Measurements from ENCODE around the gene DNAH17. TPM values are rescaled to one million over a fixed set of nuclear protein-coding genes. Genes with fewer than 3 reads are reported as not detected.

The DNAH17 gene
- total RNA-seq, 2 donors from 2014 or later: 0.58 to 1.4 TPM

DNA sequence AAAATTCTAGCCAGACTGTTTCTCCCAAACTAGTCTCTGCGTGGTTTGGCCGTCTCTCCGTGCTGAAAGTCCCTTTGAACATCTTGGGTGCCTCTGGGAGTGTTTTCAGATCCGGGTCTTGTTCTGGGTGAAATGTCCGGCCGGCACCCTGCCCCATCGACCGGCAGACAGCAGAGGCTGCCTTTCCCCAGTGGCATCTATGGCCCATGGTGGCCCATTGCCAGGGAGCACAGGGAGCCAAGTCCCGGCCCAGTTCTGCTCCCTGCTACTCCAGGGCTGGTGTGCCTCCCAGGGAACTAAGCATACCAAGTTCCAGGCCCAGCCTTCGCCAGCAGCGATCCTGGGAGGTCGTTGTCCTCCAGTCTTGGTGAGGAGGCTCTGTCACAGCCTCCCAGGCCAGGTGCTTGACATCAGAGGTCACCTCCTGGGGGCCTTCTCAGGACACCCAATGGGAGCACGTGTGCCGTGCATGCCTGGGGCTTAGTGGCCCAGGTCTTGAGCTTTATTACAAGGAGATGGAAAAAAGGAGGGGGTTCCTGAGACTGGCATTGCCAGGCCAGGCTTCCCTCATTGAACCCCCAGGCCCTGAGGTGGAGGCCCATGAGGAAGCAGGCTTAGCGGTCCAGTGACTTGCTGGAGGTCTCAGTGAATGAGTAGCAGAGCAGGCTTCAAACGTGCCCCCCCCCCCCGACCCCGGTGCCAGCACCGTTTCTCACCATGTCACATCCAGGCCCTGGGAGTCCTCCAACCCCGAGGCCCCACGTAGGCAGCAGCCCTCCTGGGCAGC lies 144.8 kb downstream of the DNAH17 start:
- ATAC-seq (no peak), DNase-seq (ENCODE audit: low spot score in 2 of 2) (no peak)
- peak overlapping the region in 1 of 2 donors; percentile 79 for H3K27ac Mint-ChIP-seq
- no peaks in the 10 kb centered on the region for H3K9me3 Mint-ChIP-seq
- peaks cover 0 to 5% of the 10 kb centered on the region in 2 donors for H3K36me3 Mint-ChIP-seq

DNA sequence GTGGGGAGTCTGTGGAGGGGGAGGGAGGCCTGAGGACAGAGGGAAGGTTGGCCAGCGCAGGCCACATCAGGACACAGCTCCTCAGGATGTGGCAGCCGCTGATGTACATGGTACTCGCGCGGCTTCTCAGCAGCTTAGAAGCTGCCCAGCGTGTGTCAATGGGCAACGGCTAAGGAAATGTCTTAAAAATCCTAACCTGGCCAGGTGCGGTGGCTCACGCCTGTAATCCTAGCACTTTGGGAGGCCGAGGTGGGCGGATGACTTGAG lies 145.6 kb downstream of the DNAH17 start:
- no peak for DNase-seq (ENCODE audit: low spot score in 2 of 2)
- Mint-ChIP-seq H3K9me3 (no peaks in the 10 kb centered on the region), H3K27ac (peak overlapping the region in 1 of 2 donors; percentile 40), H3K36me3 (peaks cover 0 to 10% of the 10 kb centered on the region in 2 donors)
- no peak for ATAC-seq

DNA sequence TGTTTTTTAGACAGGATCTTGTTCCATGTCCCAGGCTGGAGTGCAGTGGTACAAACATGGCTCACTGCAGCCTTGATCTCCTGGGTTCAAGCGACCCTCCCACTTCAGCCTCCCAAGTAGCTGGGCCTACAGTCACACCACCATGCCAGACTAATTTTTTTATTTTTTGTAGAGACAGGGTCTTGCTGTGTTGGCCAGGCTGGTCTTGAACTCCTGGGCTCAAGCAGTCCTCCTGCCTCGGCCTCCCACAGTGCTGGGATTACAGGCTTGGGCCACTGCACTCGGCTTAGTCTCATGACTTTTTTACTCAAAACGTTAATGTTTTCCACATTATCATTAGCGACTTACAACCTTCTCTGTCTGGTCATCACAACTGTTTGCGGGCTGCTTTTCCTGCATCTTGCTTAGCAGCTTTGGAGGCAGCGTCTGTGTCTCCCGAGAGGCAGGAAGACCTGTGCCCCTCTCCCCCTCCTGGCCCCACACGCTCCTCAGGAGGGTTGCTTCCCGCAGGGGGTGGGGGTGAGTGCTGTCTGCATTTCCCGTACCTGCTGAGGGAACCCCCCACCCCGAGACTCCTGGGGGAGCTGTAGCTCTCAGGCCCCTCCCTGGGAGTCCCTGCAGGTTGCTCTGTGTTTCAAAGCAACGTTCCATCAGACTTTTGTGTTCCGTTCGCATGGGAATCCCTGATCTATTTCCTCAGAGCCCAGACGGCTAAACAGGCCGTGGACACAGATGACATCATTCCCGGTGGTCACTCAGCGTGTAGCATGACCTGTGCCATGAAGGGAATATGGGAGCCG lies 146.1 kb downstream of the DNAH17 start:
- ATAC-seq: no peak
- Mint-ChIP-seq H3K9me3 (no peaks in the 10 kb centered on the region), H3K36me3 (peaks cover 0 to 10% of the 10 kb centered on the region in 2 donors), H3K27ac (peak overlapping the region in 1 of 2 donors; percentile 40)
- no peak for DNase-seq (ENCODE audit: low spot score in 2 of 2)

DNA sequence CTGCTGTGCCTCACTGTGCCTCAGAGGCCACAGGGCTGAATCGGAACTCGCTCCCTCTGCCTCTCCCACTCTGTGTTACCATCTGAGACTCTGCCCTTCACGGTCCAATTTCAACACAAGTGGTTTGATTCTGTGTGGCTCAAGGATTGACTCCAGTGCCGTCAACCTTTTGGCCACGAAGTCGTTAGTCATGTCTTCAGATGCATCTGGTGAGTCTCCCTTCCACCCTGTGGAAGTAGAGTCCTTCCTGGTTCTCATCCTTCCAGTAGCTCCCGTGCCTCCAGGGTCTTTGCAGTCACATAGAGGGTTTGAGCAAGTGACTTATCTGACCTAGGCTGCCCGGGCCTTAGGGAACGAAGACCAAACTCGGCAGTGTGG lies 147.6 kb downstream of the DNAH17 start:
- H3K36me3 Mint-ChIP-seq: peaks cover 0 to 12% of the 10 kb centered on the region in 2 donors
- DNase-seq (ENCODE audit: low spot score in 2 of 2) (no peak), ATAC-seq (no peak)
- H3K27ac Mint-ChIP-seq: peak overlapping the region; percentile 41 to 89
- H3K9me3 Mint-ChIP-seq: no peaks in the 10 kb centered on the region

DNA sequence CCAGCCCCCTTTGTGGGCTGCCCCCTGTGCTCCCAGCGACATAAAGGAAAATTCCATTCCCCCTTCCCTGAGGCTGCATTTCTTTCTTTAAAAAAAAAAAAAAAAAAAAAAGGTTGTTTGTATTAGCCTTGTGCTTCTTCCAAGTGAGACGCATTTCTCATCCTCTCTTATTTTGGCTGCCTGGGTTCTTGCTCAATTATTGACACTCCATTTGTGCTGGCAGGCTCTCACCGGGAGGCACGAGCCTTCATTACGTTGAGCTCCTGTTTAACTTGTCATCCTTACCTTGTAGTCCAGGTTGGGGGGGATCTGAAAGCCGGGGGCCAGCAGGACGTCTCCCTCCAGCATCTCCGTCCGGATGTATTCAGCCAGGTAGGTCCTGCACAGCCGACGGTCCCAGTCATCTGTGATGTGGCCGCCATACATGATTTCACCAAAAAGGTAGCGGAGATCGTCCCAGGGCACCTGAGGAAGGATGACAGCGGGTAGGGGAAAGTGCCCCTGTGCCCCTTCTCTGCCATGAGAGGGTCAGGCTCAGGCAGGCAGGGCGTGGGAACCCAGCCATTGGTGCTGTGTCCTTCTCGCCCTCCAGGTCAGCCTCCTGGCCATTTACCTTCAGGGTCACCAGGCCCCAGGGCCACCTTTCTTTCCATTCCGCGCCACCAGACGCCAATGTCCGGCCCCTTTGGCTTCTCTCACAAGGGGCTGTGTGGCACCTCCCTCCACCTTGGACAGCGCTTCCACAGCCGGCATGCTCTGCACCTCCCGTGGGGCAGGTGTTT lies 148.2 kb downstream of the DNAH17 start:
- Mint-ChIP-seq H3K27ac (peak overlapping the region; percentile 54 to 89), H3K9me3 (no peaks in the 10 kb centered on the region), H3K36me3 (peaks cover 0 to 16% of the 10 kb centered on the region in 2 donors)
- ATAC-seq (no peak), DNase-seq (ENCODE audit: low spot score in 2 of 2) (no peak)

DNA sequence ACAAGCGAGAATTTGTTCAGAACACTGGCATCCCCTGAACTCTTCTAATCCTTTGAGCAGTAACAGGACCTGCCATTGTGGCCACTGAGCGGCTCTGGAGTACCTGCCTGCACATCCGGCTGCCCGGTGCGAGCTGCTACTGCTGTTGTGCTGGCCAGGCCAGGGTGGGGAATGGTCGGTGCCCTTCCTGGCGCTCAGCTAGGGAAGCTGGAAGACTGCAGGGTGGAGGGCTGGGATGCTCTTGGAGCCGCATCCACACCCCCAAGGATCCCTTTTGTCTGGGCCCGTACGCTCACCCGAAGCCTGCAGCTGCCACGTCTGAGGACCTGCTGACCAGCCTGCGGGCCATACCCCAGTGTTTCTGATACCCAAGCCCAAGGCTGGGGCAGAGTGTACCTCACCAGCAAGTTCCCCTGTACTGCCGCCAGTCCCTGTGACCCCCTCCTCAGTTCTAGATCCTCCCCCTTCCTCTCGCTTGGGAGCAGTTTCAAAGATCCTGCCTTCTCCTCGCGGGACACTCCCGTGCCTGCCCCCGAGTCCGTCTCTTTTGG lies 149.1 kb downstream of the DNAH17 start:
- Mint-ChIP-seq H3K36me3 (peaks cover 0 to 16% of the 10 kb centered on the region in 2 donors), H3K27ac (peak overlapping the region; percentile 54 to 84), H3K9me3 (no peaks in the 10 kb centered on the region)
- no peak for DNase-seq (ENCODE audit: low spot score in 2 of 2)
- ATAC-seq: no peak

DNA sequence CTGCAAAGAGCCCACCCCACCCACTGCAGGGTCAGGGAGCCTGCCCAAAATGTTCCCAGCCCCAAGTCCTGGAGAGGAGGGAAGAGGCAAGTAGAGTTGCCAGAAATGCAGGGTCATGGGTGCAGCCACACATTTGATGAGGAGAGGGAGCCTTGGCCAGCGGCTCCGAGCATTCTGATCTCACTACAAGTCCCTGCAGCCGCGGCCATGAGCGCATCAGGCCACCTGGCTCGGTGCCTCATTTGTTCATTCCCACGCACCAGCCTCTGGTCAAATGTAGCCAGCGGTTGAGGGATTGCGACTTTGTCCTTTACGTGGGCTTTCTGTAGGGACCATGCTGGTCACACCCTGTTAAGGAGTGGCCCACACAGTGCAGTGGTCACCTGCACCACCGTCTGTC lies 150.1 kb downstream of the DNAH17 start:
- DNase-seq (ENCODE audit: low spot score in 2 of 2) (no peak), ATAC-seq (no peak)
- peak overlapping the region; percentile 39 to 50 for H3K27ac Mint-ChIP-seq
- H3K36me3 Mint-ChIP-seq: peaks cover 0 to 16% of the 10 kb centered on the region in 2 donors
- H3K9me3 Mint-ChIP-seq: no peaks in the 10 kb centered on the region

DNA sequence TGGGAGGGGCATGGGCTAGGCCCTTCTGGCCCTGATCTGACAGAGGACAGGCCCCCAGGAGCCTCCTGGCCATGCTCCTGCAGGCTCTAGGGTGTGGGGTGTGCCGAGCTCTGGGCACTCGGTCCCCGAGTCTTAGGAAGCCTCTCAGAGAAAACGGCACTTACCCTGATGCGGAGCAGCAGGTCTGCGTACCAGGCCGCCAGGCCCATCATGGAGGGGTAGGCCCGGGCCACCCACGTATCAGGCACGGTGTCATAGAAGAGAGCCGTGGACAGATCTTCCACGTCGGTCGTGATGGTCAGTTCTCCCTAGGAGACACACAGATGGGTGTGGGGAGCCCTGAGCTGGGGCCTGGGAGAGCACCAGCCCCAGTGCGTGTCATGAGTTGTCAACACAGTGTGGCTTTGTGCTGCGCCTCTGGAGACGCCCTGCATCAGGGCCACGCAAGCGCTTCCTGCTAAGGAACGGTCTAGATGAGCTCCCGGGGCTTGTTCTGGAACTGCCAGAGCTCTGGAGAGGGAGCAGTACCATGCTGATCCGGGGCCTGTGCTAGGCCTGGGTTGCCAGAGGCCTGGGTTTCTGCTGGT lies 150.8 kb downstream of the DNAH17 start:
- Mint-ChIP-seq H3K36me3 (peaks cover 7 to 21% of the 10 kb centered on the region in 2 donors), H3K27ac (peak overlapping the region in 1 of 2 donors; percentile 39), H3K9me3 (no peaks in the 10 kb centered on the region)
- no peak for DNase-seq (ENCODE audit: low spot score in 2 of 2)
- ATAC-seq: no peak

DNA sequence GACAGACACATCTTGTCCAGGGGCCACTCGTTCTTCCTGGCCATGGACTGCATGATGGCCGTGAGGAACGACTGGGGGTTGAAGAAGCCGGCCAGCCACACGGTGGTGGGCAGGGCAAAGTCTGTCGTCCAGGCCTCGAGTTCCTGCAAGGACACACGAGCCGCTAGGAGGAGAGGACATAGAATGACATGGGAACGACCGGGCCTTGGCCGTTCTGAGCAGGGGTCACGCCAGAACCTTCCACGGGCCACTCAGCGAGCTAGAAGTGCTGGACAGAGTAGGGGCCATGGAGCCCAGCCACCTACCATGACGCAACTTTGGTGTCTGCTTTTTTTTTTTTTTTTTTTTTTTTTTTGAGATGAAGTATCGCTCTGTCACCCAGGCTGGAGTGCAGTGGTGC lies 151.8 kb downstream of the DNAH17 start:
- Mint-ChIP-seq H3K36me3 (peaks cover 9 to 31% of the 10 kb centered on the region in 2 donors), H3K27ac (peak overlapping the region in 1 of 2 donors; percentile 65), H3K9me3 (no peaks in the 10 kb centered on the region)
- DNase-seq (ENCODE audit: low spot score in 2 of 2): no peak
- no peak for ATAC-seq

DNA sequence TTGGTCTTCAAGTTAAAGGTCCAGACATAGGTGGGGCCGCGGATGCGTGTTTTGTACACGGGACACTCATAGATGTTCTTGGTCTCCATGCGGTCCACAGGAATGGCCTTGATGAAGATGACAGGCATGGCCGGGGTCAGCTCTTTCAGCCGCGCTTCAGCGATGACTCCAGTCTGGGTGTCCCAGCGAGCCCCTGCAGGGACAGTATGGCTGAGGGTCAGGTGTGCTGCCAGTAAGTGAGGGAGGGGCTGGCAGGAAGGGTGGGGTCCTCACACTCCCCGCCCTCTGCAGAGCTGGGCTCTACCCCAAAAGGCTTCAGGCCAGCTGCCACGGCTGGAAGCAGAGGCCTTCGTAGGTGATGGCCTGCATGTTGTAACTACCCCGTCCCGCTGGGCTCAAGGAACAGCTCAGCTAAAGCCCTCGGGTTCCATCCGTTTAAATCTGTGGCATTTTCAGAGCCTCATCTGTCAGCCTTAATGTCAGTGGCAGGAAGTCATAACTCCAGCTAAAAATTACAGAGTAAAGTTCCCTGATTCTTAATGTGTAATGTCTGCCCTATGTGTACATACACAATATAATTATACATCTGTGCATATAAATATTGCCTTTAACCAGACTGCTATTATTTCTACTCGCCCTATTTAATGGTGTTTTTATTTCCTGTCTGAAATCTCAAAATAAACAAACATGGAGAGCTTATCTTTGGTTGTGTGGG lies 153.1 kb downstream of the DNAH17 start:
- Mint-ChIP-seq H3K9me3 (no peaks in the 10 kb centered on the region), H3K36me3 (peaks cover 9 to 33% of the 10 kb centered on the region in 2 donors), H3K27ac (peak overlapping the region in 1 of 2 donors; percentile 47)
- DNase-seq (ENCODE audit: low spot score in 2 of 2) (no peak), ATAC-seq (no peak)

DNA sequence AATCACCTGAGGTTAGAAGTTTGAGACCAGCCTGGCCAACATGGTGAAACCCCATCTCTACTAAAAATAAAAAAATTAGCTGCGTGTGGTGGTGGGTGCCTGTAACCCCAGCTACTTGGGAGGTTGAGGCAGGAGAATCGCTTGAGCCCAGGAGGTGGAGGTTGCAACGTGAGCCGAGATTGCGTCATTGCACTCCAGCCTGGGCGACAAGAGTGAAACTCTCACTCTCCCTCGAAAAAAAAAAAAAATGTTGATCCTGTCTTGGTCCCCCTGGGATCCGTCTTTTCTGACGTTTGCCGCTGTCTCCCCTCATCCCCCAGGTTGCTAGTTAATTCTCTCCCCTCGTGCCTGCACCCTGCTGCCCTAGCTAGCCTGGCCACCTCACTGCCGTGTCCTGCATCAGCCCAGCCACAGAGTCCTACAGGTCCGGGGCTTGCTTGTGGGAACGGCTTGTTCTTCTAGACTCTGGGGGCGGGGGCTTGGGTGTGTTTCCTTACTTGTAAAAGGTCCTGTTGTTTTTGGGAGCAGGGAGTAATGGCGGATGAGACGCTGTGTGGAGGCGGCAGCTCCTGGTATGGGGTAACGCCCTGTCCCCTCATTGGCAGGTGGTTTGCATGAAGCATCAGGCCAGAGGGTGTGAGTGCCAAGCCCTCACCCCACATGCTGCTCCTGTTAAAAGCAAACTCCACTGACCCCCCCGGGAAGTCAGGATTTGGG lies 154.2 kb downstream of the DNAH17 start:
- Mint-ChIP-seq H3K9me3 (no peaks in the 10 kb centered on the region), H3K36me3 (peaks cover 9 to 33% of the 10 kb centered on the region in 2 donors), H3K27ac (no peak overlapping the region)
- no peak for DNase-seq (ENCODE audit: low spot score in 2 of 2)
- no peak for ATAC-seq

DNA sequence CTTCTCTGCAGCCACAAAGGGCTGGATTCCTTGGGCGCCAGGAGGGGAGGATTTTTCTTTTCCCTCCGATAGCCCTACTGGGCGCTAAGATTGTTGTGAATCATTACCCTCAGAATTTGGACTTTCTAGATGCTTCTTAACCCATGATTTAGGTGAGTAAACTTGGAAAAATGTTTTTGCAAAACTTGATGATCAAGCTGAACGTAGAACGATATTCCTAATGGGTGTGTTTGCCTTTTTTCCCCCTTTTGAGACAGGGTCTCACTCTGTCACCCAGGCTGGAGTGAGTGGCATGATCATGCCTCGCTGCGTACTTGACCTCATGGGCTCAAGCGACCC lies 155.0 kb downstream of the DNAH17 start:
- ATAC-seq (no peak), DNase-seq (ENCODE audit: low spot score in 2 of 2) (no peak)
- Mint-ChIP-seq H3K9me3 (no peaks in the 10 kb centered on the region), H3K27ac (peak overlapping the region; percentile 60 to 81), H3K36me3 (peaks cover 9 to 38% of the 10 kb centered on the region in 2 donors)

DNA sequence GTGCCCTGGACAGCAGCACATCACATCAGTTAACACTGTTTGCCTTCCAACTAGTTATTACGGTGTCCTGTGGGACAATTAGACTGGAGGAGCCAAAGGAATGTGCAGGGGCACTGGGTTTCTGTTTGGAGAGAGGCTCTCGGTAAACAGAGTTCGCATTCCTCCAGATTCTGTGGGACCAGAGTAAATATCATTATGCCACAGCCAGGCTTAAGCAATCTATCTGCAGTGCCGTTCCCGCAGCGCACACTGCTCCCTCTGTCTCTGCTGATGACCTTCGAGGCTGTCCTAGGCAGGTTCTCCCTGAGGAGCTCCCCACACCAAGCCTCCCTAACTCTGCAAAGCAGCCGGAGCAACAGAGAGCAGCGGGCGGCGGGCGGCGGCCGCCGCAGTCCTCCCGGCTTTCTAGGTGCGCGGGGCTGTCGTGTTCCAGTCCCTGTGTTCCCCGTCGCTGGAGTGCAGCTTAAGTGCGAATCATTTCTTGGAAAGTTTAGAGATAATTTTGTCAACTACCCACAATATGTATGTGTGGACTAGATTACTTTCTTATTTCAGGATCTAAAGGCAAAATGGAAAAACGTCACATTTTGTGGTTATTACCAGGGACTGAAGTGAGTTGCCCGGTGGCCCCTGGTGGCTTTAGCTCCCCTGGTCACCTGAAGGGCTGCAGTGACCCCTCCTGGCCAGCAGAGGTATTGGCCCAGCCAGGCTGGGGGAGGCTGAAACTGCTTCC lies 155.5 kb downstream of the DNAH17 start:
- Mint-ChIP-seq H3K27ac (peak overlapping the region in 1 of 2 donors; percentile 81), H3K9me3 (no peaks in the 10 kb centered on the region), H3K36me3 (peaks cover 9 to 40% of the 10 kb centered on the region in 2 donors)
- ATAC-seq (peak; percentile 72 to 84), DNase-seq (ENCODE audit: low spot score in 2 of 2) (peak; percentile 73 to 79)

DNA sequence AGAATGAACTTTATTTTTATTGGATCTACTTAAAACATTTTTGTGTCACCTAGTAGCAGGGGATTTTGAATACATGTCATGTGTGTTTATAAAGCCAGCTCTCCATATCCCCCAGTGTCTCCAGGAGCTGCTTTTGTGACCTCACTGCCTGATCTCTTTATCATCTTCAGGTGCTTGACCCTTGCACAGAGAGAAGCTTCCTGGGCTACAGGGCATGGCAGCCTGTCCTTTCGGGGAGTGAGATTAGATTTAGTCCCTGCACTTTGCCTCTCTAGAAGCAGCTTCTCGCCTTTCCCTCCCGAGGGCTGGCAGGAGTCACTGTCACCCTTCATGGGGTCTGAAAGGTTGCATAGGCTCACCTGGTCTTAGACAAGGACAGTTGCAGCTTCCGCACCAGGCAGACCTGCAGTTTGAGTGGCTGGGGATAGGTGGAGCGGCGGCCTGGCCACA lies 156.1 kb downstream of the DNAH17 start:
- Mint-ChIP-seq H3K9me3 (no peaks in the 10 kb centered on the region), H3K27ac (peak overlapping the region; percentile 81 to 90), H3K36me3 (peaks cover 9 to 43% of the 10 kb centered on the region in 2 donors)
- DNase-seq (ENCODE audit: low spot score in 2 of 2) (no peak), ATAC-seq (no peak)

Data from activated naive CD4-positive, alpha-beta T cell treated with anti-CD3 and anti-CD28 coated beads, Interleukin-2, amount 50 U/mL, for 72 hours (primary cell).